ENCODE results near the gene ABCC5.
"Not testable (repeated sequence)": the region's sequence is repeated elsewhere in the genome, so short reads cannot be mapped to it uniquely, and the experiment has no call there.

ABCC5 gene

DNA sequence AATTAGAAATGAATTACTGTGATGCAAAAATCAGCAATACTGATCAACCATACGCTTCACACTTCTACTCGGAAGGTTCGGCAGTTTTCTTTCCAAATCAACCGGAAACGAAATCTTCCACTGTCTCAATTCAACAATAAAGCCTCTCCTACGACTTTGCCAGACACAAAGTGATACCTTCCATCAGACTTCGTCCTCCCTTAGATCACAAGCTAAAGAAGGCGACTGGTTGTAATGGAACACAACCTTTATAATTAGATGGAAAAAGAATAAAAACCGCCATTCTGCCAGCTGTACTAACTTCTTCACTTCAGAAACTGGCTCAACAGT, 133.6 kb downstream of the ABCC5 start:
- no peak for DNase-seq

DNA sequence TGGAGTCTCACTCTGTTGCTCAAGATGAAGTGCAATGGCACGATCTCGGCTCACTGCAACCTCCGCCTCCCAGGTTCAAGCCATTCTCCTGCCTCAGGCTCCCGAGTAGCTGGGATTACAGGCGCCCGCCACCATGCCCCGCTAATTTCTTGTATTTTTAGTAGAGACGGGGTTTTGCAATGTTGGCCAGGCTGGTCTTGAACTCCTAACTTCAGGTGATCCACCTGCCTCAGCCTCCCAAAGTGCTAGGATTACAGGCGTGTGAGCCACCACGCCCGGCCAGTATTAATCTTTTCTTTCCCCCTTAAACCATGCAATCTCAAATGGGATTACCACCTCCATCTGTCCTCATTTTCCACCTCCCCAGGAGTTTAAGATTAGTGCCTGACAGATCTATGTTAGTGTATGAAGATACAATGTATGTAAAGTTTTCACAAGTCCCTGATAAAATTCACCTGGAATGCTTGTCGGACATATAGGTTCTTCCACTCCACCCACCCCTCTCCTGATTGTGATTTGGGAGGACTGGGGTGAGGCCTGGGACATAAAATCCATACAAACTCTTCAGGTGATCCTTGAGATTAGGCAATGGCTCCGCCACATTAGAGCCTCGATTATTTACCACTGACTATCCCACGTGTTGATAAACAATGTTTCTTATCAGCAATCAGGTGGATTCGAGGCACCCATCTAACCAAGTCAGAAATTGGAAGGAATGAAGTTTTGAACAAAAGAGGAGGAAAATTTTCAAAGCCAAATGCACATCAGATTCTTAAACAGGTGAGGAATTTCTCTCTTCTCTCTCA, 134.2 kb downstream of the ABCC5 start:
- DNase-seq: no peak

DNA sequence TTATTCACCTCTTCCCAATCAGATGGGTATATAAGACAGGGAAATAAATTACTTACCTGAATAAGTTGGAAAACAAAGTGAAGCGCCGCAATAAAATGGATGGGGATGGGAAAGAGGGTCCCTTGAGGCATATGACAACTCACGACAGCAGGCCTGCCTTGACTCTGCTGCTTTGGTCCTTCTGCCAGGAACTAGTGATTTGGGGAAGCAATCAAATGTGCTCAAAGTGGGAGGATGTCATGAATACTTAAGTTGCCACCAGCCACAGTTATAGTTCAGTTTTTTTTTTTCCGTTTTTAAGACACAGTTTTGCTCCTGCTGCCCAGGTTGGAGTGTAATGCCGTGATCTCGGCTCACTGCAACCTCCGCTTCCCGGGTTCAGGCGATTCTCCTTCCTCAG, 137.6 kb downstream of the ABCC5 start:
- DNase-seq: no peak

DNA sequence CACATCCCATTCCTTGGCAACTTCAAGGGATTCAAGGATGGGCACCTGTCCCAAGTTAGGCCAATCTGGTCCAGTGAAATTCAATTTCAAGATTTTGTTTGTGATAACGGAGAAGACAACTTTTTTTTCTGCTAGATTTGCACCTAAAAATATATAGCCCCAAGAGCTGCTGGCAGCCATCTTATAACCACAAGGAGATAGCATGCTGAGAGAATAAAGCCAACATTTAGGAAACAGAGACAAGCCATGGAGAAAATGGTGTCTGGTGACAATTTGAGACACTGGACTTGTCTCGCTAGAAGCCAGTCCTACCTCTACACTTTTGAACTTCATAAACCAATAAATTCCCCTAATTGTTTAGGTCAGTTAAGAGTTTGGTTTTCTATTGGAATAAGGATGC, 138.4 kb downstream of the ABCC5 start:
- no peak for DNase-seq

DNA sequence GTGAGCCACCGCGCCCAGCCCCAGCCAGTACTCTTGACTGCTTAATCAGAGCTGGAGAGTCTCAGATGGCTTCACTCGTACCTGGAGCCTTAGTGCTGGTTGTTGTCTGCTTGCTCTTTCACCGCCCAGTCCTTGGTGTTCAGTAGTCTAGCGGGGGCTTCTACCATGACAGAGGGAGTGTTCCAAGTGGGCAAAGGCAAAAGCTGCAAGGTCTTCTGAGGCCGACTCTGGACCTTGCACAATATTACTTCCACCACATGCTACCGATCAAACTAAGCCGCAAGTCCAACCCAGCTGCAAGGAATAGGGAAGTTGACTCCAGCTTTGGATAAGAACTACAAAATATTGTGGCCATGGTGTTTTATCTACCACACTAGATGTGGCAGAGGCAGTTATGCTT, 139.6 kb downstream of the ABCC5 start:
- DNase-seq: no peak

DNA sequence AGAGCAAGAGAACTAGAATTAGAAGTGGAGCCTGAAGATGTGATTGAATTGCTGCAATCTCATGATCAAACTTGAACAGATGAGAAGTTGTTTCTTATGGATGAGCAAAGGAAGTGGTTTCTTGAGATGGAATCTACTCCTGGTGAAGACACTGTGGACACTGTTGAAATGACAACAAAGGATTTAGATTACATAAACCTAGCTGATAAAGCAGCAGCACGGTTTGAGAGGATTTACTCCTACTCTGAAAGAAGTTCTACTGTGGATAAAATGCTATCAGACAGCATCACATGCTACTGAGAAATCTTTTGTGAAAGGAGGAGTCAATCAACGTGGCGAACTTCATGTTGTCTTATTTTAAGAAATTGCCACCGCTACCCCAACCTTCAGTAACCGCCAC, 140.5 kb downstream of the ABCC5 start:
- not testable (repeated sequence) for DNase-seq

DNA sequence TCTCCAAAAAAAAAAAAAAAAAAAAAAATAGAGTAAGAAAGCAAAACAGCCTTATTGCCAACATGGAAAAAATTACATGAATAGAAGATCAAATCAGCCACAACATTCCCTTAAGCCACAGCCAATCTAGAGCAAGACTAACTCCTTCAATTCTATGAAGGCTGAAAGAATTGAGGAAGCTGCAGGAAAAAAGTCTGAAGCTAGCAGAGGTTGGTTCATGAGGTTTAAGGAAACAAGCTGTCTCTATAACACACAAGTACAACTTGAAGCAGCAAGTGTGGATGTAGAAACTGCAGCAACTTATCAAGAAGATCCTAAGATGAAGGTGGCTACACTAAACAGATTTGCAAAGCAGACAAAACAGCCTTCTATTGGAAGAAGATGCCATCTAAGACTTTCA, 142.3 kb downstream of the ABCC5 start:
- no peak for DNase-seq

DNA sequence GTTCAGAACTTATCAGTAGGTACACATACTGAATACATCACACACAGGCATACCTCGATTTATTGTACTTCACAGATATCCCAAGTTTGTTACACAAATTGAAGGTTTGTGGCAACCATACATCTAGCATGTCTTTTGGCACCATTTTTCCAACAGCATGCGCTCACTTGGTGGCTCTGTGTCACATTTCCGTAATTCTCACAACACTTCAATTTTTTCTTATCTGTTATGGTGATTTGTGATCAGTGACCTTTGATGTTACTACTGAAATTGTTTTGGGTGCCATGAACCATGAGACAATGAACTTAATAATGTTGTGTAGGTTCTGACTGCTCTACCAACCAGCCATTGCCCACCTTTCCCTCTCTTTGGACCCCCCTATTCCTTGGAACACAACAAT, 143.8 kb downstream of the ABCC5 start:
- no peak for DNase-seq

DNA sequence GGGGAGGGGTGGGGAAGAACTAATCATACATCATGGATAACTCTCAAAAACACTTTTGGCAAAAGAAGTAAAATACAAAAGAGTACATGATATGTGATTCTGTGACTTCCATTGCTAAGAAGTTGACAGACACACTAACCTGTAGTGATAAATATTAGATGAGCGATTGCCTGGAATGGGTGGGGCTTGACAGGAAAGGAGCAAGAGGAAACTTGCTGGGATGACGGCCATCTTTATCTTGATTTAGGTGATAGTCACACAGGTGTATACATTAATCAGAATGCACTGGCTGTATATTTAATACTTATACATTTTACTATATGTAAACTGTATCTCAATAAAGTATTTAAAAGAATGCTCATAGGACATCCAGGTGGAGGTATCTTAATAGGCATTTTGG, 146.1 kb downstream of the ABCC5 start:
- no peak for DNase-seq

DNA sequence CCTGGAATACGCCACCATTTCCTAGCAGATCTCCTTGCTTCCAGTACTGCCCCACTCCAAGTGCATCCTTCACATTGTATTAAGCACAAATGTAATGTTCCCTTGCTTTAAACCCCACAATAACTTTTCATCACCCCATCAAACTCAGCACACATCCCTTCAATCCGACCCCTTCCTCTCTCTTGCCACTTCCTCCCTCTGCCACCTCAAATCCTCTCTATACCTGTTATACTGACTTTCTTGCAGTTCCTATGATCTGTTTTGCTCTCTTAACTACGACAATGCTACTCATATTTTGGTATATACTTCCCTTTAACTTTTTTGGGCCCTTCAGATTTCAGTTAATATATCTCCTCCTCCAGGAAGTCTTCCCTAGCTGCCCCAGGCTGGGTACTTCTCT, 147.1 kb downstream of the ABCC5 start:
- DNase-seq: no peak
